C4-2B (cell line): ENCODE data around the gene EXD3.

Experiments used
- H3K27ac ChIP-seq: fragments of 450-650 bp; 2 replicates; pipeline ENCODE4 v1.5.1; 2017
- CTCF ChIP-seq: fragments of 450-650 bp; conservative IDR thresholded peaks from 2 replicates; pipeline ENCODE4 v1.5.1; 2017; ENCODE audit warnings: mild to moderate bottlenecking
- ZFX ChIP-seq: fragments of 450-650 bp; IDR thresholded peaks from 2 replicates; pipeline ENCODE4 v1.6.1; 2017

EXD3 gene

DNA sequence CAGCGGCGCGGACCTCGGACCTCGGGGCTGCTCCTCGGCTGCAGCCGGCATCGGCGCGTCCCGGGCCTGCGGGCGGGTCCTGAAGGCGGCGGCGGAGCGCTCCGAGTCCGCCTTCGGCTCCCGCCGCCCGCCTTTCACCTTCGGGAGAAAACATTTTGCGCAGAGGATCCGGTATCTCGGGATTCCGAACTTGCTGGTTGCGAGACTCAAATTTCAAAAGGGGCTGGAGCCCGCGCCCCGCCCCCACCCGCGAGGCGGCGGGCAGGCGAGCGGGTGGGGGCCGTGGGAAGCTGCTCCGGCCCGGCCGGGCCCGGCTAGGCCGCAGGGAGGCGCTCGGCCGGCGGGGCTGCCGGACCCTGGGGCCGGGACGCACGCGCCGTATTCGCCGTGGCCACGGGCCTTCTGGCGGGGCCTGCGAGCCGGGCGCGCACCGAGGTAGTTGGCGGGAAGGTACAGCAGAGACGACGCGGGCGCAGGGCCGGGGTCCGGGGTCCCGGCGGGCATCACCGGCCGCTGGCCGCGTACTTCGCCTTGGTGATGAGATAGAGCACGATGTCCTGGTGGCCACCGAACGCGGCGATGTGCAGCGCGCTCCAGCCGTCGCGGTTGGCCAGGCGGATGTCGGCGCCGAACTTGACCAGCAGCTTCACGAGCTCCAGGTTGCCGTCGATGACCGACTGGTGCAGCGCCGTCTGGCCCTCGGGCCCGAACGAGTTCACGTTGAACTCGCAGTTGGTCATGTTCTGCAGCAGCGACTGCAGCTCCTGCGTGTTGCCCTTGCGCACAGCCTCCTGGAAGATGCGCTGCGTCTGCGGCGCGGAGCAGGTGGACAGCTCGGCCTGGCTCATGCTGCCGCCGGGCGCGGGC lies 121.6 kb downstream of the EXD3 start:
- peak; percentile 95 for TF ChIP-seq ZFX
- peak; percentile 68 for TF ChIP-seq CTCF
- peak overlapping the region; percentile 97 for H3K27ac ChIP-seq

DNA sequence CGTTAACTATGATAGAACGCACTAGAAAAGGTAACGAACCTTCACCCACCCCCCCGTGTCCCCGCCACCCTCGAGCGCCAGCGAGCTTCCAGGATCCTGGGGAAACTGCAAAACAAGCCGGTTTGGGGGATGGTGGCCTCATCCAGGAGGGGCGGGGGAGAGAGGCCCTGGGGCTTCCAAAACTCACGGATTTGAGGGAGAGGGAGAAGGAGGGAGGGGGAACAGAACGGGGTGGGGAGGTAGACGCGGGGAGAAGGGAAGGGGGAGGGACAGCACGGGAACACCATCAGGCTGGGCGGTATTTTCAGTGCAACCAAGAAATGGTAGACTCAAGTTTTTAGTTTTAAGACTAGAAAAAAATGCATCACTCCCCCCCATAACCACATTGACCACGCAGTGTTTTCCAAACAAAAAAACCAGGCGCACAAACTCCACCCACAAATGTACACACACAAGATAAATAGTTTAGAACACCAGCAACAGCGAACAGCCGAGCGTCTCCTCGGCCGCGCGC lies 122.3 kb downstream of the EXD3 start:
- H3K27ac ChIP-seq: peak overlapping the region; percentile 97
- TF ChIP-seq ZFX: no peak
- no peak for TF ChIP-seq CTCF

DNA sequence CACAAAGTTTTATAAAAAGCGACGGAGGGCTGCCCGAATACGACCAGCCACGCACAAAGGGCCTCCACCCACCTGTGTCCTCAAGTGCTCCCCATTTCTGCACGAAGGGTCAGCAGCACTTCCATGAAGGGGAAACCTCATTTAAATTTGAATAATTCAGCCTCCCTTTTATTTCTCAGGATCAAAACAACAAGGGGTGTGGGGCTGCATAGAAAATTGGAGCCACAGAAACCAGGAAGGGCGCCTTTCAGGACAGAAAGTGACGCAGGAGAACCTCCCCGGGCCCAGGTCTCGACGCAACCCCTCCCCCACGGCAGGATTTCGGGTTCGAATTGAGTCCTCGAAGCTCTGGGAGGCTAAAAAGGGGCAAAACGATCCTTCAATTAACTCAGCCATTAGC lies 123.0 kb downstream of the EXD3 start:
- H3K27ac ChIP-seq: peak overlapping the region; percentile 97
- TF ChIP-seq ZFX (no peak), CTCF (no peak)

DNA sequence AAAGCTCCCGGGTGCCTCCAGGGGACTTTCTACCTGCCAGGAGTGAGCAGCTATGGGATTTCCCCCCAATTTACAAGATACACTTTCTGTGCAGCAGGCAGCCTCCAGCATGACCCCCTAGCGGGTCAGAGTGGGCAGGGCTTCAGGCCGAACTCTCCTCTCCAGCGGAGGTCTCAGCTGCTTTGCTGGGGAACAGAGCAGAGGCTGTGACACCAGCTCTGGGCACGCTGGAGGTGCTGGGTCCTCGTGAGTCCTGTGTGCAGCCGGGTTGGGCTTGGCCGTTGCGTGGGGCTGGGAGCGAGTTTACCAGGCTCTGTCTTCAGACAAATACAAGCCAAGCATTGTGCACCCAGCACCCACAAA lies 123.8 kb downstream of the EXD3 start:
- TF ChIP-seq ZFX (no peak), CTCF (no peak)
- H3K27ac ChIP-seq: no peak overlapping the region; the same call in 1 of the 2 replicates

- no peak overlapping the region; the same call in 1 of the 2 replicates for H3K27ac ChIP-seq
- no peak for TF ChIP-seq ZFX
- no peak for TF ChIP-seq CTCF
Observed at GRCh38 chr9:137298401-137299202, 124.4 kb downstream of the EXD3 start.

DNA sequence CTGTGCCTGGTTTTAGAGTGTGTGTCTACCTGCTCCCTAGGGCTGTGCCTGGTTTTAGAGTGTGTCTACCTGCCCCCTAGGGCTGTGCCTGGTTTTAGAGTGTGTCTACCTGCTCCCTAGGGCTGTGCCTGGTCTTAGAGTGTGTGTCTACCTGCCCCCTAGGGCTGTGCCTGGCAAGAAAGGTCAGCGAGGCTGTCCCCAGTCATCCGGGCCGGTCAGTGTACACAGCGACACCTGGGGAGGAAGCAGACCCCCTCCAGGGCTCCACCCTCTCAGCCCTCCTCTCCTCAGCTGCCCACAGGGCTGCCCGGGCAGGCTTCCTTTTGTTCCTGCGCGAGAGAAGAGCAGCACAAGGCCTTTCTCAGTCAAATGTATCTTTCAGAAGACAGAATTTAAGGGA lies 125.0 kb downstream of the EXD3 start:
- no peak overlapping the region; the same call in 1 of the 2 replicates for H3K27ac ChIP-seq
- TF ChIP-seq ZFX: no peak

DNA sequence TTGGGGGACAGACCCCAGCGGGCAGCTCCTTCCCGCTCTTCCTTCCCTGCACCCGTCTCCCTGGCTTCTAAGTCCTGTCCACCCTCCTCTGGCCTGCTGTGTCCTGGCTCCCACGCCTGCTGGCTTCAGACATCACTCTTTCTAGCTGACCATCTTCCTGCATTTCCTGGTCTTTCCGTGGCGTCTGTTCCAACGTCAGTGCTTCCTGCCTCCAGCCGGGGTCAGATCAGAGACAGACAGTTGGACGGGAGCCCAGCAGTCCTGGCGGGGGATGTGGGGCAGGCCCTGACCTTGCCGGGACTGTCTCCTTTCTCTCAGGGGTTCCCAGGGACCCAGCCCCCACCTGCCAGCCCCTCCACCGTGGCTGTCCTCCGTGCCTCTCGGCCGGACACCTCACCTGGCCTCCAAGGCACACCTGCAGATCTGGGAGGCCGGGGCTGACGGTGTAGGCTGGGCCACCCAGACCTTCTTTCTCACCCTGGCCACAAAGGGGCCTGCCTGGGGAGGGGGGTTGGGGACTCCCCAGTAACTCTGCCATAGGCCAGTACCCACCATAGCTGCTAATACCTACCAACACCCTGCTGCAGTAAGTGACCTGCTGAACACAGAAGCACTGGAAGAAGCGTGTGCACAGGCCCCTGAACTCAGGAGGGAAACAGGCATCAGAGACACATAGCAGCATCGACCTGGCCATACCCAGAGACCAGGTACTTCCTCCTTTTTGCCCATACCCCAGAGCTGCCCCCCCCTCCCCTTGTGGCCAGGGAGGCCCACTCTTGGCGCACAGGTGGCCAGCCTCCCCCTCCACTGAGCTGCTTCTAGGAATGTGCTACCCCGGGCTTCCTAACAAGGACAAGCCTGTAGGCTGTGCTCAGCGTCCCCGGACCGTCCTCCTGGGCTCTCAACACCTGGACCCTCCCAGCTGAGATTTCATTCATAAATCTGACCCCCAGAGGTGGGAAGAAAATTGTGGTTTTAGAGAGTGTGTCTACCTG lies 126.0 kb downstream of the EXD3 start:
- H3K27ac ChIP-seq: peak overlapping the region; percentile 36
- TF ChIP-seq CTCF: no peak
- peak; percentile 29; the same call in 1 of the 2 replicates for TF ChIP-seq ZFX
